SW480 (cell line): ENCODE data around the gene FAM200C.

ENCODE experiments used
- DNase-seq: peaks from one replicate; pipeline ENCODE4 v3.0.0-alpha.2; 2016; ENCODE audit warnings: low spot score

Gene FAM200C

GRCh38 chr5:160367261-160367660 is 32.6 kb downstream of the FAM200C start:
- DNase-seq = no peak

- no peak for DNase-seq
Measured at GRCh38 chr5:160366230-160366629, 33.6 kb downstream of the FAM200C start.

- no peak for DNase-seq
Measured at GRCh38 chr5:160363660-160364395, 36.0 kb downstream of the FAM200C start.

DNA sequence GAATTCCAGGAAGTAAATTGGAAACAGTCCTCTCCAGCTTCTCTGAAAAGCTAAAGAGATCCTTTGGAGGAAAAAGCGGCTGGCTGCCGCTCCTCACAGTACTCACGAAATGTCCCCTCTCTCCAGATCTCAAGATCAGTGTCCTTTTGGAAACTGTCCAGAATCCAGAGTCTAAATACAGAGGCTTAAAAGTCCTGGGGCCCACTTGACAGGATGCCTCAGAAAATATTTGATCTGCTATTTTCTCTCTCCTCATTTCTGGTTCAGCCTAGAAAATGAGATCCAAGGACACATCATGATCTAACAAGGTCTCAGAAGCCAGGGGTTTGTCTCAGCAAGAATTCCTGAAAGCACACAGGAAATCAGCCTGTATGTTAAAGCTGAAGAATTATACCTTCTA is 36.6 kb downstream of the FAM200C start:
- no peak for DNase-seq

DNA sequence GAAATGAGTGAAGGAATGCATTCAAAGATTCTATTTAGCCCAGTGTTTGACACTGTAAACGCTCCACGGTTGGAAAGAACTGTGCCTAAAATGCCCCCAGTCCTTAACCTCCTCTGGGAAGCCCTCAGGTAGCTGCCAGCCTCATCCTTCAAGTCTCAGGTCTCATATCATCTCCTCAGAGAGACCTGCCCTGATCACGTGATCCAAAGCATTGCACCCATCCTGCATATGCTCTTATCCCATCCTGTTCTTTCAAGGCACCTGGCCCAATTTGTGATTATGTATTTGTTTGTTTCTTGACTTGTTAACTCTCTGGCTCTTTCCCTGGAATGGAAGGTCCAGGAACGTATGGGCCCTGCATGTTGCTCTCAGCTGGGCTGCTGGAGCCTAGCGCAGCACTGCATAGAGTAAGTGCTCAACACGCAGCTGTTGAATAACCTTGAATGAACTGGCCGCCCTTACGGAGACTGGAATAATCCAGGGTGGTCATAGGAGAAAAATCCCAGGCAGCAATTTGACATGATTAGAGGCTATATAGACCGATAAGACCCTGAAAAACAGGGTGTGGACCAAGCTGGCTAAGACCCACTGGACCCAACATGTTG is 38.1 kb downstream of the FAM200C start:
- no peak for DNase-seq

GRCh38 chr5:160360310-160360709 is 39.5 kb downstream of the FAM200C start:
- no peak for DNase-seq

- no peak for DNase-seq
Measured at GRCh38 chr5:160359816-160360215, 40.0 kb downstream of the FAM200C start.

DNA sequence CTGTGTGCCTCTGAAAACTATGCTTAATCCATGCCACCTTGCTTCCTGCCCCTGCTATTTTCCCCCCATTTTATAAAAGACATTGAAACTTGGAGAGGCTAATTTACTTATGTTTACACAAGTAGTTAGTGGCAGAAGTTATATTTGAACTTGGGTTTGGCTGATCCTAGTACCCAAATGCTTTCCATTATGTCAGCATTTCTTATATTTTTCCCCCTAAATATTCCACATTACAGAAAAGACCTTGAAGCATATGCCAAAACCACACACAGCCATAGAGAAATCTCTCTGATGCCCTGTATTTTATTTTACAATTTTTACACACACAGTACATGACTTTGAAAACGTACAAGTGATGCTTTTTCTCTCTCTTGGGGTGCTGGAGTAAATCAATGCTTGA is 40.6 kb downstream of the FAM200C start:
- DNase-seq = no peak

- DNase-seq = no peak
Measured at GRCh38 chr5:160357861-160358411, 41.9 kb downstream of the FAM200C start.

DNA sequence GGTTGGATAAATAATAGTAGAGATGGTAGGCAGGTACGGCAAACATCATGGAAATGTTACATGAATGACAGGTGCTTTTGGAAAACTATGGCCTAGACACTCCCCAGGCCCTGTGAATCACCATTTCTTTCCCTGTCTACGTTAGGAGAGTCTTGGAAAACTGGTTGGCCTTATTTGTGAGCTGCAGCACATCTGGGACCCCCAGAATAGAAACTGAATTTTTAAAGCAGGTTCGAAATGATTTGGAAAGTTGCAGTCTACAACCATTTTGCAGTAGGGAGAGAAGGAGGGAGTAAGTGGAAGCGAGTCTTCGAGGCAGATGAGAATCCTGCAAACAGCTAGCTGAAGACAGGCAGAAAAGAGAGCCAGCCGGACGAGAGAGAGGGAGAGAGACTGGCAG is 42.5 kb downstream of the FAM200C start:
- DNase-seq = no peak

DNA sequence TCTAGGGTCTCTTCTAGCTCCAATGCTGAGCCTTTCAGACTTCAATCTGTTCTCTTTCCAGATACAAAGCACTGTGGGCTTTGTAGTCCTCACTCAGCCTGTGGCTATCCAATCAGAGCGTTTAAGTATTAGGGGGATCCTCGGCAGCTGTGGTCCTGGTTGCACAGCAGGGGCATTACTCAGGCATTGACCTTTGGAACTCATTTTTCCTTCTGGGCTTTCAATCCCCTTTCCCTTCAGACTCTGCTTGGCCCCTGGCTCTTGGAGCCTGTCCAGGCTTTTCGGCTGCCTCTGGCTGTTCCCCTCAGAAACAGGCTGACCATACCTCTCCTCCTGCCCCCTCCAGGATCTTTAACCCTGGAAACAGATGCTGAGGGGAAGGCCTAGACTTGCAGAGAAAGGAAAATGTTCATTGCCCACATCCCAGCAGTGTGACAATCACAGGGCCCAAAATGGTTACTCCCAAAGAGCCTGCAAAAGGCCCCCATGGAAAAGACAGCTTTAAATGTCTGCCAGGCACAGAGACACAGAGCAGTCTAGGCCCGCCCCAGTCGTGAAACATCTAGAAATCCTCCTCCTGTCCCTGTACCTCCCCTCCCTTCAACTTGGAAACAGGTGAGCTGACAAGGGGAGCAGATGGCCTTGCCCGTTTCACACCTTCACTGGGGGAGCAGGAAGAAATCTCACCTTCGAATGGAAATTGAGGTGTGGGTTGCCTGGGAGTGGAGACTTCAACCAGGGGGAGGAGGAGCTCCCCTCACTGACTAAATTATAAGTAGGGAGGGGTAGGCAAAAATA is 43.1 kb downstream of the FAM200C start:
- no peak for DNase-seq

DNA sequence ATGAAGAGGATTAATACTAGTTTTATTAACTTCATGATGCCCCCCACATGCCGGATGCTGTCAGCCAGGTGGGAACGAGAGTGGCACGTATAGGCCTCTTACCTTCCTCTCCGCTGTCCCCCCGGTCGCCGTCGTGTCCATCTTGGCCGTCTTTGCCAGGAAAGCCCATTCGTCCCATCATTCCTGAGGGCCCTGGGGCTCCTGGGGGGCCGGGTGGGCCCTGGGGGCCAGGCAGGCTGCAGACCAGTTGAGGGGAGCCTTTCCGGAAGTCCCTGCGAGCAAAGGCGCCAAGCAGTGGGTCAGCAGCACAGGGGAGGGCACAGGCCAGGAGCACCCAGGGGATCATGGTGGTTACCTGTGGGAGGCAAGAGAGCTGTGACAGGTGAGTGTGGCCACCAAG is 45.2 kb downstream of the FAM200C start:
- DNase-seq = no peak

GRCh38 chr5:160353379-160353778 is 46.5 kb downstream of the FAM200C start:
- DNase-seq = no peak

- DNase-seq = no peak
Measured at GRCh38 chr5:160352308-160352707, 47.5 kb downstream of the FAM200C start.

DNA sequence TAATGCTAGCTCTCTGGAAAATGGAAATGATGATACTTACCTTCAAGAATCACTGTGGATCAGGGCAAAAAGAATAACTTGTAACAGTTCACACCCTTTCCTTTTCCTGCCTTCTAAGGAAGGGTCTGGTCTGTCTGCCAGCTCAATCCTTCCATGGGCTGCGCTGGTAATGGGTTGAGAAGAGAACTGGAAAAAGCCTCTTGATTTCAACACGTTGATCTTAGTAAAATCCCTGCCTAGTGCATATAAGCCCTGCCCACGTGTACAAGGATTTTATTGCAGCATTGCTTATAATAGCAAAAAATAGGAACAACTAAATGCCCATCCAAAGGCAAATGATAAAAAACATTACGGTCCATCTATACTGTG is 49.9 kb downstream of the FAM200C start:
- DNase-seq = no peak

GRCh38 chr5:160349249-160349934 is 50.5 kb downstream of the FAM200C start:
- DNase-seq = no peak

DNA sequence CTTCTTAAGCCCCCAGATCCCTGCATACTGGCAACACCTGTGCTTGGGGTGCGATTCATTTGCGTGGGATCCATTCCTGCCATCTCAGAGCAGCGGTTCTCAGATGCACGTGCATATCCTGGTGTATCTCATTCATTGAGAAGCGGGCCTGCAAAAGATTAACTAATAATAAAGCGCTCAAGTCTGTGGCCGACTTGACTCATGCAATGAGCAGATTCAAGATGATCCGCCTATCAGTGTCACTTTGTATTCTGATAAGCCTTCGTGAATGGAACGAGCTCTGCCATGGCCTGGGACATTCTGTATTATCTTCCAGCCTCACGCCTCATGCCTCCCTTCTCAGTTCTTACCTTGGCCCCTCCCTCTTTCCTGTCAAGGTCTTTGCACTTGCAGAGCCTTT is 51.8 kb downstream of the FAM200C start:
- no peak for DNase-seq

DNA sequence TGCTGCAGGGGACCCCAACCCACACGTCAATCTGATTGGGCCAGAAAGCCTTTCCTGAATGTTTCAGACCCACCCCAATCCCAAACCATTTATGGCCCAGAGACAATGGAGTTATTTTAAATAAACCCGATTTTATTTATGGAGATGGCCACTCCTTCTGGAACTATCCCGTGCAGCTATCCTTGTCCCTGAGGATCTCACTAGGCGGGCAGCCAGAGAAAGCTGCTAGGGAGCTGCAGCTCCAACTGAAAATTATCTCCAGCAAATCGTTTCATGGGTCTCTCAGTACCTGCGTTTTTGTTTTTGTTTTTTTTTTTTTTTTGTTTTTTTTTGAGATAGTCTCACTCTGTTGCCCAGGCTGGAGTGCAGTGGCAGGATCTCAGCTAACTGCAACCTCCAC is 52.4 kb downstream of the FAM200C start:
- DNase-seq = no peak
